HG03521 (cell line): Measurements from ENCODE around the gene MYO10.
"Not testable (repeated sequence)": the region's sequence is repeated elsewhere in the genome, so short reads cannot be mapped to it uniquely, and the experiment has no call there.

Source experiments
- ATAC-seq: cut with Tn5 transposase; IDR thresholded peaks from one replicate; pipeline ENCODE4 v1.9.1; 2021; ENCODE audit warnings: mild to moderate bottlenecking, moderate library complexity; ENCODE audit not compliant: unreplicated experiment

Gene MYO10

DNA sequence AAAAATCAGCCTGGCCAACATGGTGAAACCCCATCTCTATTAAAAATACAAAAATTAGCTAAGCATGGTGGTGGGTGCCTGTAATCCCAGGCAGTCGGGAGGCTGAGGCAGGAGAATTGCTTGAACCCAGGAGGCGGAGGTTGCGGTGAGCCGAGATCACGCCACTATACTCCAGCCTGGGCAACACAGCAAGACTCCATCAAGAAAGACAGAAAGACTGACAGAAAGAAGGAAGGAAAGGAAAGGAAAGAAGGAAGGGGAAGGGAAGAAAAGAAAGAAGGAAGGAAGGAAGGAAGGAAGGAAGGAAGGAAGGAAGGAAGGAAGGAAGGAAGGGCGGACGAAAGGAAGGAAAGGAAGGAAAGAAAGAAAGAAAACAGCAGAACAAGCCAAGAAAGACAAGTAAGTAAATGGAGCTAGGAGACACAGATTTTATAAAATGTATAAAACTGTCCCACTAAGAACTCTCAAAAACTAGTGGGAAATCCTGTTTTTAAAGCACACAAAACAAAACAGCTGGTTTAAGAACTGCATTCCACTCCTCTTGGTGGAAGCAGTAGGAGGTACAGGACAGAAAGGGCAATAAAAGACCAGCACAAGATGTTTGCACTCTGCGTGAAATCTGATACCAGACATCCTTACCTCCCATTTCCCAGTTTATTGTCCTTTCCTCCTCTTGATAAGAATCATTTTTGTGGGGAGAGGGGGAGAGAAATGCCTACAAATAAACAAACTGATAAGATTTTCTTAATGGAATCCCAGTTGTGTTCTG, 46.7 kb downstream of the MYO10 start:
- no peak for ATAC-seq

DNA sequence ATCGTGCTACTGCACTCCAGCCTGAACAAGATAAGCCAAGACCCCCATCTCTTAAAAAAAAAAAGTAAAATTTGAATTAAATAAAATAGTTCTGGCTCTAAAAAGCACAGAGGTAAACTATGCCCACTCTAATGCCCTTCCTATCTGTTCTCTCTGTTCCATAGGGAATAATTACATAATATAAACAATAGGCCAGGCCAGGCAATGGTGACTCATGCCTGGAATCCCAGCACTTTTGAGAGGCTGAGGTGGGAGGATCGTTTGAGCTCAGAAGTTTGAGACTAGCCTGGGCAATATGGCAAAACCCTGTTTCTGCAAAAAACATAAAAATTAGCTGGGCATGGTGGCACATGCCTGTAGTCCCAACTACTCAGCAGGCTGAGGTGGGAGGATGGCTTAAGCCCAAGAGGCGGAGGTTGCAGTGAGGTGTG, 47.4 kb downstream of the MYO10 start:
- no peak for ATAC-seq

DNA sequence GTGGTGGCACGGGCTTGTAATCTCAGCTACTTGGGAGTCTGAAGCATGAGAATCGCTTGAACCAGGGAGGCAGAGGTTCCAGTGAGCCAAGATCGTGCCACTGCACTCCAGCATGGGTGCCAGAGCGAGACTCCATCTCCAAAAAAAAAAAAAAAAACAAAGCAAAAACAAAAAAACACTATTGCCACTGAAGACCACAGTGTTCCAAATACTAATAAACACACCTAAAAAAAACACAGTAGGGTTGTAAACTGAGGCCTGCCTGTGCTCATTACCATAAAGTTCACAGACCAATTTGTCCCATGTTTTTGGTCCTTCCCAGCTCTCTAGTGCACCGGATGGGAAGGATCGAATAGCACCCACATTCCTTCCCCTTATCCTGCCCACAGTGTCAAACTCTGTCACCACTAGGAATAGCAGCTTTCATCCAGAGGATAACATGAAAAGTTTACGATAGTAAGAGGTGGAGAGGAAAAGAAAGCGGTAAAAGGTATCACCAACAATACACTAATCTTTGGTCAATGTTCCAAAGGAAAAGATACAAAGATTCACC, 49.2 kb downstream of the MYO10 start:
- no peak for ATAC-seq

DNA sequence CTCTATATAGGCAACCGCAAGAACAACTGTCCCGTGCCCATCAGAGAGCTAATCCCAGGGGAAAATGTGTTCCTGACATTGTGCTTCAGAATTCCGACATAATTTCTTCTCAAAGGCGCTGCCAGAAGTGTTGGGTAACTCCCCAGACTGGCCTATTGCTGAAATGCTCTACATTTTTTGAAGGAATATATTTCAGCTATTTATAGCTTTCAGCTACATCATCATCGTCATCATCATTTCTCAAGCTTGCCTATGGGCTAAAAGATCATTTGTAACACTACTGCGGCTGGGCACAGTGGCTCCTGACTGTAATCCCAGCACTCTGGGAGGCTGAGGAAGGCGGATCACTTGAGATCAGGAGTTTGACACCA, 49.7 kb downstream of the MYO10 start:
- no peak for ATAC-seq

GRCh38 chr5:16885635-16886365, 50.3 kb downstream of the MYO10 start:
- no peak for ATAC-seq

DNA sequence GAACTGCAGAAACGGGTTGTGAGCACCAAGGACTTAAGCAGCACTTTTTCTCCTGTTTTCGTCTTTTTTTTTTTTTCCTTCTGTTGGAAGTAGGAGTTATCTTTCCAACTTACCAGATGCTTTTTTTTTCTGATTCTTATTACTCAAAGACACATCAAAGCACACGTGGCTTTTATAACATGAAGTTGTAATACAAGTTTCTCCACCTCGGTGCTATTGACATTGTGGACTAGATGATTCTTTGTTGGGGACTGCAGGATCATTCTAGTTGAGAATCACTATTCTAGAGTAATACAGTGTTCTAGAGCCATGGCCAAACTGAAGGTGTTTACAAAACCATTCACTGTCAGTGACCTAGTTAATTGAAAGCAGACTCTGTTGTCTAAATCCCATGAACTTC, 51.5 kb downstream of the MYO10 start:
- ATAC-seq, result no peak

- ATAC-seq, result no peak
Observed at GRCh38 chr5:16883806-16884205, 52.3 kb downstream of the MYO10 start.

DNA sequence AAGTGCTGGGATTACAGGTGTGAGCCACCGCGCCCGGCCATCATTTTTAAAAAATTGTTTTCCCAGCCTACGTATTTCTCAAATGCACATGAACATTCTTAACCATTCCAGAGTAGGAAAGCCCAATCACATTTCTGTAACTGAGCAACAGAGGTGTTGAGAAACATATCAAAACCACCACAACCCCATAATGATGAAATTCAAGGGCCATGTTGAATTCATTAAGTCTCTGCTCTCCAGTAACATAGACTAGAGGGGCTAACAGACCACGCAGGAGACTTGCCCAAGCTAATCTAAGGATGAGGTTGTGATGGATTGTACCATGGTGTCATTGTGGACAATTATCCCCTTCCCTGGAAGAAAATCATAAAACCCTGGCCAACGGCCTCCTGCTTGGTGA, 52.9 kb downstream of the MYO10 start:
- no peak for ATAC-seq

GRCh38 chr5:16881251-16881650, 54.8 kb downstream of the MYO10 start:
- ATAC-seq, result no peak

DNA sequence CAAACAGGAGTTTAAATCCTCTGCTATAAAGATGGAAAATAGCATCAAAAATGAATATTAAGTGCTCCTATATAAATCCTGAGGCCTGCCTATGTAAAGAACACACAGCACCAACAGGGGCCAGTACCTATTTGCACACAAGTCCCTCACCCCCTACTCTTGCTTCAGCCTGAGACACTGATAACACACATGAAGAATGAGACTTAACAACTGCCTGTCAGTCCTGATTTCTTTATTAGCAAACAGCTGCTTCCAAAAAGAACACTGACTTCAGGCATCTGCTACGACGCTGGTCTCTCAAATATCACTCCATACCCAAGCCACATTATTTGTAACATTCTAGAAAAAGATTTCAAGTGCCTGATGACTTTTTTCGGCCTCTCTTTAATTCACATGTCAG, 55.5 kb downstream of the MYO10 start:
- no peak for ATAC-seq

DNA sequence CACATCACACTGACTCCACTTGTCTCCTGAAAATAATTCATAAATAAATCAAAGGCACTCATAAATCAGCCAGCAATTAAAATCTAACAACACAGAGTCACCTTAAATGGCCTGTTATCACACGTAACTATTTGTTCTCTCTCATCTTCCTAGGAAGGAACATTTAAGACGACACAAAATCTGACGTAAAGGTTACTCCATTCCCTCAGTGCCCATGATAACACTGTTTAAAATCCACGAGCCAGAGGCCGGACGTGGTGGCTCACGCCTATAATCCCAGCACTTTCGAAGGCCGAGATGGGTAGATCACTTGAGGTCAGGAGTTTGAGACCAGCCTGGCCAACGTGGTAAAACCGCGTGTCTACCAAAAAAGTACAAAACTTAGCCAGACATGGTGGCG, 56.4 kb downstream of the MYO10 start:
- no peak for ATAC-seq

GRCh38 chr5:16879191-16879590, 56.9 kb downstream of the MYO10 start:
- ATAC-seq, result no peak

DNA sequence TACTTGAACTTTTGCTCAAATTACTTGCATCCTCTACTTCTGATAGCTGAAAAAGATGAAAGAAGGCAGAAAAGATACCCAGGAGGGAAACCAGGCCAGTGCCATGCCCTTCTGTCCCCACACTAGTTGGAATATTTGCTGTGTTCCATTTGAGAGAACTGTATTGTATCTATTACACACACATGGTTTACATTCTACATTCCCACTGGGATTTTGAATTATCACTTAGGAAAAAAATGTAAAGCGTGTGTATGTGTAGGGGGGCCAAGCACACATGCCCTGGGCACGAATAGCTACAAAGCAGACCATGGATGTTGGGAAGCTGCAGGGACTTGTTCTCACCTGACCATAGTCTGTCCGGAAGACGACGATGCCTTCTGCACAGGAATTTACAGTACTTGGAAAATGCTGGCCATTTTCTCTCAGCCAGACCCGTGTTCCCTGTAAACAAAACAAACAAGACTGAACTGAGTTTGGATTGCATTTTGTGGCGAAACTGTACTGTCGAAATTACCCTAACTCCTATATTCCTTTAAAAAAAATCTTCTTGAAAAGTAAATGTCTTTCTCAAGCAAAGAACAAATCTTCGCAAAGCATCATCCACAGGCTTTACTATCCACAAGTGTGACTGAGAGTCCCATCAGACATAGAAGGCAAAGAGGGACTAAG, 58.7 kb downstream of the MYO10 start:
- no peak for ATAC-seq

- ATAC-seq, result not testable (repeated sequence)
Observed at GRCh38 chr5:16874424-16874823, 61.7 kb downstream of the MYO10 start.

DNA sequence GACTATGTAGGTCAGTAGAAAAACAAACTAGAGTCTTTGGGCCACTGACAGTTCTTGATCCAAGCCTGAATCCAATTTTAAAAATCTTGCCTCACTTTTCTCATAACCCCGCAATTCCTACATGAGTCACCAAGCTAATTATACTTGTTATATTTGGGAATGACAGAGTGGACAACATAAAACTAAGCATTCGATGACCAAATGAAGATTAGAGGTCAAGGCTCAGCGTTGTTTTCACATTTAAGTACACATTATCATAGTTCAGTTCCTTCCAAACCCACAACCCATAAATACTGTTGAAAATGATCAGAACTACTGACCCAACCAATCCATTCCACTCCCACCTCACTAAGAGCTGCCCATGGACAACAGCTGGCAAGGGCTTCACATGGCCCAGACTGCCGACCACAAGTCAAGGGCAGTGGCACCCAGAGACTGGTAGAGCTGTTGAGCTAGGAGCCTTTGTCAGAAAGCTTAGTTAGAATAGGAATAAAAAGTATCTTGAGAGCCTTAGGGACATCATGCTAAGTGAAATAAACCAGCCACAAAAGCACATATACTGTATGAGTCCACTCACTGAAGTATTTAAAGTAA, 64.2 kb downstream of the MYO10 start:
- ATAC-seq, result no peak

- no peak for ATAC-seq
Observed at GRCh38 chr5:16870878-16871277, 65.2 kb downstream of the MYO10 start.

GRCh38 chr5:16869821-16870796, 66.0 kb downstream of the MYO10 start:
- no peak for ATAC-seq

DNA sequence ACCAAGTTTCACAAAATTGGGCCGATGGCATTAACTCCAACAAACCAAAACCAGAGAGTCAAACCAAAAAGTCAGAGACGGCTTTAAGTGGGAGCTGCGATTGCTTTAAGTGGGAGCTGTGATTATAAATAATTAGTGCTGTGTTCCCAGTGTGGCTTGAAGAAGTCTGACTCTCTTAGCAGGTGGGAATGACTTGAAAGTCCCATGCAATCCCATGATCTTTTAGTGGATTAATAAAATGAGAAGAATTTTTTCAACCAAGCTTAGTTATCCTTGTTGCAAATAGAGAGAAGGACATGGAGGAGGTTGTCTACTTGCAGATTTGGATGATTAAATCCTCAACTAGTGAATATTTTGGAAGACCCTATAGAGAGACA, 68.5 kb downstream of the MYO10 start:
- no peak for ATAC-seq

DNA sequence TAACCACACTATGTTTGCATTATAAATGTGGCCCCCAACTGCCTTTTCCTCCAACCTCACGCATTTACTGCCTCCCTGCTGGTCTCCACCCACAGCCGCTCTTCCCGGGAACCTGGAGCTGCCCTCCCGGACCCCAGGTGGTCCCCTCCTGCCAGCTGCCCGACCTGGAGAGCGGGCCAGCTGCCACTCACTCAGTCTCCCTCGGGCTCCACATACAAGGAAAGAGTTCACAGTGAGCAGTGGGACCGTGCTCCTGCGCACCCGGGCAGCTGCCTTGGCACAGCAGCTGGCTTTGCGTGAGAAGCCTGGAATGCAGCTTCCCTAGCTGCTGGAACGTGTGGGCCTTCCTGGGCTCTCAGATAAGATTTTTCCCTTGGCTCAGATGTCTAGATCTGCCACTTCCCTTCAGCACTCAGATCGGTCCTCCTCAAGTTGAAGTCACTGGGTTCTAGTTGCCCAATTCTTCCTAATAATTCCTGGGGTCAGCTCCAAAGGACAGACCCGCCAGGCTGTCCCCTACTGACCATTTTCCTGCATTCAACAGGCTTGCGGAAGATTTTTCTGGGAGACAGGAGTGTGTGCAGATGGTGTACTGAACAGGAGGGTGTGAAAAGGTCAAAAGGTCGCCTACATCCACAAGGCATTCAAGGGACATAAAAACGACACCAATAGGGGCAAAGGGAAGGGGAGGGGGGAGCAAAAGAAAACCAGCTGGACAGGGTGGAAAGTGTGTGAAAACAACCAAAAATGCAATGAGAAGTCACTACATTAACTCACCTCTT, 69.1 kb downstream of the MYO10 start:
- ATAC-seq, result no peak
